ENCODE results near the gene CACNA1G.

Gene CACNA1G

GRCh38 chr17:50548831-50549230 is 11.7 kb upstream of the CACNA1G start:
- no peak for DNase-seq (ENCODE audit: low read depth)

- DNase-seq (ENCODE audit: low read depth) = no peak
These were observed 11.1 kb upstream of the CACNA1G start for GRCh38 chr17:50549256-50549941.

- no peak for DNase-seq (ENCODE audit: low read depth)
These were observed 10.5 kb upstream of the CACNA1G start for GRCh38 chr17:50549969-50550368.

GRCh38 chr17:50550661-50551432 is 9.7 kb upstream of the CACNA1G start:
- peak; percentile 85 for DNase-seq (ENCODE audit: low read depth)

GRCh38 chr17:50551433-50551815 is 9.1 kb upstream of the CACNA1G start:
- no peak for DNase-seq (ENCODE audit: low read depth)

- DNase-seq (ENCODE audit: low read depth) = no peak
These were observed 8.6 kb upstream of the CACNA1G start for GRCh38 chr17:50551884-50552283.

- DNase-seq (ENCODE audit: low read depth) = no peak
These were observed 6.3 kb upstream of the CACNA1G start for GRCh38 chr17:50554201-50554600.

GRCh38 chr17:50556803-50557202 is 3.7 kb upstream of the CACNA1G start:
- peak; percentile 8 for DNase-seq (ENCODE audit: low read depth)

GRCh38 chr17:50557630-50558029 is 2.9 kb upstream of the CACNA1G start:
- DNase-seq (ENCODE audit: low read depth) = no peak

- no peak for DNase-seq (ENCODE audit: low read depth)
These were observed 2.4 kb upstream of the CACNA1G start for GRCh38 chr17:50558091-50558490.

GRCh38 chr17:50558581-50558940 is 2.0 kb upstream of the CACNA1G start:
- DNase-seq (ENCODE audit: low read depth) = no peak

- no peak for DNase-seq (ENCODE audit: low read depth)
These were observed 1.4 kb upstream of the CACNA1G start for GRCh38 chr17:50558941-50559614.

- DNase-seq (ENCODE audit: low read depth) = peak; percentile 57
These were observed 786 bp upstream of the CACNA1G start for GRCh38 chr17:50559674-50560184.

- DNase-seq (ENCODE audit: low read depth) = no peak
These were observed 623 bp downstream of the CACNA1G start for GRCh38 chr17:50560931-50561745.

GRCh38 chr17:50561746-50562141 is 1.2 kb downstream of the CACNA1G start:
- no peak for DNase-seq (ENCODE audit: low read depth)

GRCh38 chr17:50562242-50563091 is 2.0 kb downstream of the CACNA1G start:
- no peak for DNase-seq (ENCODE audit: low read depth)

GRCh38 chr17:50563092-50563511 is 2.6 kb downstream of the CACNA1G start:
- no peak for DNase-seq (ENCODE audit: low read depth)

- DNase-seq (ENCODE audit: low read depth) = peak; percentile 94
These were observed 4.4 kb downstream of the CACNA1G start for GRCh38 chr17:50564916-50565315.

- no peak for DNase-seq (ENCODE audit: low read depth)
These were observed 5.2 kb downstream of the CACNA1G start for GRCh38 chr17:50565402-50566350.

- no peak for DNase-seq (ENCODE audit: low read depth)
These were observed 6.4 kb downstream of the CACNA1G start for GRCh38 chr17:50566886-50567285.
